Measurements from ENCODE around the gene CEP350. TPM values are rescaled to one million over a fixed set of nuclear protein-coding genes. Genes with fewer than 3 reads are reported as not detected.

The CEP350 gene
- total and polyA plus RNA-seq, 7 donors, result 3.2 to 67.6 (median 45.2) TPM

DNA sequence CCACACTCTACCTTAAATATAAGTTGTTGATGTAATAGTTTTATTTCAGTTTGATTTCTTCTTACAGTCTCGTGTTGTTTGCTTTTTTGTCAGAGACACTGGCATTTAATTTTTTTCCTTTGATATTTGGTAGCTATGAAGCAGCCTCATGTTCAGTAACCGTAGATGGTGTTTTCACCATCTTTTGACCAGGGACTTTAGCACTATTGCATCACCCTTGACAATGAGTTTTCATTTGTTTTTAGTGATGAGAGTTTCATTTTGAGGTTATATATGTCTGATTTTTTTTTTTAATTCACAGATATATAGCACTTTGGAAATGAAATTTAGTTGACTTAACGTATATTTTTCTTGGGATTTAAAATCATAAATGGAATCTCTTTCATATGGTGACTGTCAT lies 36.2 kb downstream of the CEP350 start:
- no peak for TF ChIP-seq EP300 (IDR thresholded peaks at IDR 0.05)
- TF ChIP-seq, protein P1, sequence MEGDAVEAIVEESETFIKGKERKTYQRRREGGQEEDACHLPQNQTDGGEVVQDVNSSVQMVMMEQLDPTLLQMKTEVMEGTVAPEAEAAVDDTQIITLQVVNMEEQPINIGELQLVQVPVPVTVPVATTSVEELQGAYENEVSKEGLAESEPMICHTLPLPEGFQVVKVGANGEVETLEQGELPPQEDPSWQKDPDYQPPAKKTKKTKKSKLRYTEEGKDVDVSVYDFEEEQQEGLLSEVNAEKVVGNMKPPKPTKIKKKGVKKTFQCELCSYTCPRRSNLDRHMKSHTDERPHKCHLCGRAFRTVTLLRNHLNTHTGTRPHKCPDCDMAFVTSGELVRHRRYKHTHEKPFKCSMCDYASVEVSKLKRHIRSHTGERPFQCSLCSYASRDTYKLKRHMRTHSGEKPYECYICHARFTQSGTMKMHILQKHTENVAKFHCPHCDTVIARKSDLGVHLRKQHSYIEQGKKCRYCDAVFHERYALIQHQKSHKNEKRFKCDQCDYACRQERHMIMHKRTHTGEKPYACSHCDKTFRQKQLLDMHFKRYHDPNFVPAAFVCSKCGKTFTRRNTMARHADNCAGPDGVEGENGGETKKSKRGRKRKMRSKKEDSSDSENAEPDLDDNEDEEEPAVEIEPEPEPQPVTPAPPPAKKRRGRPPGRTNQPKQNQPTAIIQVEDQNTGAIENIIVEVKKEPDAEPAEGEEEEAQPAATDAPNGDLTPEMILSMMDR (IDR thresholded peaks at IDR 0.05), result no peak
- TF ChIP-seq POLR2AphosphoS5 (IDR thresholded peaks at IDR 0.05), result no peak
- TF ChIP-seq POLR2A (IDR thresholded peaks at IDR 0.05), result no peak
- no peak overlapping the region for H3K27ac ChIP-seq
- H3K4me1 ChIP-seq, result no peaks in the 10 kb centered on the region
- intact Hi-C loops (cut with DNase I), result no loop called here
- peaks cover 0 to 58% (median 4%) of the 10 kb centered on the region in 4 donors for H3K36me3 ChIP-seq
- no peak overlapping the region for H3K4me3 ChIP-seq
- H3K27me3 ChIP-seq, result no peaks in the 10 kb centered on the region
- 92 to 93% methylated on average over 3 of the region's 3 CpGs for WGBS, 2 donors
- DNase-seq, result no peak
- H3K9me3 ChIP-seq, result no peaks in the 10 kb centered on the region

DNA sequence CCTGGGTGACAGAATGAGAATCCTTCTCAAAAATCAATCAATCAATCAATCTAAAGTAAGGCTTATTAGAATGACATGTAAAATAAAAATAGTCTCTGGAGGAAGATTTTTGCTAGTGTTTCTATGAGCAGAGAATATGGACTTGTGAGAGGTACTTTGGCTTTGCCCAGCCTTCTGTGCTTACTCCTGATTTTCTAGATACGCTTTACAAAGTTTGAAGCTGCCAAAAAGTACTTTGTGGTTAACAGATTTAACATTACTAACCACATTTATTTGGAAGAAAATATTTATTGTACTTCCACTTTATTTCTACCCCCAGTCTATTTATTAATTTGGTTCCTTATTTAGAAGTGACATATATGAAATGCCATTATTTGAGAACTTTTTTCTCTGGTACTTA lies 41.0 kb downstream of the CEP350 start:
- DNase-seq, result no peak
- WGBS, 2 donors, result 84 to 88% methylated on average over 1 of the region's 1 CpG
- no peak overlapping the region for H3K27ac ChIP-seq

DNA sequence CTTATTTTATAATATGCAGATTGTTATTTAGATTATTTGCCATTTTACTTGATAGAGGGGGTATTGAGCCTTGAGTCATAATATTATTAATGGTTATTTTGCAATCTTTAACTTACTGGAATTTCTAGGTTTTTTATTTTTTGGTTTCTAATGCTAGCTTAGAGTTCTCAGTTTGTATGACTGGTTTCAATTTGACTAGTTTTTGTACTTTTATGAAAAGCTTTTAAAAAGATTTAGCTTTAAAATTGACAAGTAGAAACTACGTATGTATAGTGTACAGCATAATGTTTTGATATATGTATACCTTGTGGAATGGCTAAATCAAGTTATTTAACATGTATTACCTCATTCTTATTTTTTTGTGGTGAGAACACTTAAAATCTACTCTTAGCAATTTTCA lies 41.5 kb downstream of the CEP350 start:
- H3K4me3 ChIP-seq, result no peak overlapping the region
- no peaks in the 10 kb centered on the region for H3K4me1 ChIP-seq
- H3K9me3 ChIP-seq, result no peaks in the 10 kb centered on the region
- peaks cover 6 to 61% (median 15%) of the 10 kb centered on the region in 4 donors for H3K36me3 ChIP-seq
- DNase-seq, result no peak
- WGBS, 2 donors, result 89 to 97% methylated on average over 1 of the region's 1 CpG
- TF ChIP-seq POLR2AphosphoS5 (IDR thresholded peaks at IDR 0.05), result no peak
- TF ChIP-seq POLR2A (IDR thresholded peaks at IDR 0.05), result no peak
- no peak for TF ChIP-seq EP300 (IDR thresholded peaks at IDR 0.05)
- TF ChIP-seq, protein P1 (IDR thresholded peaks at IDR 0.05), result no peak
- intact Hi-C loops (cut with DNase I), result no loop called here
- no peaks in the 10 kb centered on the region for H3K27me3 ChIP-seq
- H3K27ac ChIP-seq, result no peak overlapping the region

More for the DNA sequence above, 41.0 kb downstream of the CEP350 start:
- TF ChIP-seq POLR2AphosphoS5 (IDR thresholded peaks at IDR 0.05) (no peak), POLR2A (IDR thresholded peaks at IDR 0.05) (no peak), EP300 (IDR thresholded peaks at IDR 0.05) (no peak)
- TF ChIP-seq, protein P1 (IDR thresholded peaks at IDR 0.05), result no peak
- H3K4me3 ChIP-seq, result no peak overlapping the region
- intact Hi-C loops (cut with DNase I), result no loop called here
- no peaks in the 10 kb centered on the region for H3K4me1 ChIP-seq
- H3K36me3 ChIP-seq, result peaks cover 6 to 62% (median 15%) of the 10 kb centered on the region in 4 donors
- no peaks in the 10 kb centered on the region for H3K9me3 ChIP-seq
- no peaks in the 10 kb centered on the region for H3K27me3 ChIP-seq

DNA sequence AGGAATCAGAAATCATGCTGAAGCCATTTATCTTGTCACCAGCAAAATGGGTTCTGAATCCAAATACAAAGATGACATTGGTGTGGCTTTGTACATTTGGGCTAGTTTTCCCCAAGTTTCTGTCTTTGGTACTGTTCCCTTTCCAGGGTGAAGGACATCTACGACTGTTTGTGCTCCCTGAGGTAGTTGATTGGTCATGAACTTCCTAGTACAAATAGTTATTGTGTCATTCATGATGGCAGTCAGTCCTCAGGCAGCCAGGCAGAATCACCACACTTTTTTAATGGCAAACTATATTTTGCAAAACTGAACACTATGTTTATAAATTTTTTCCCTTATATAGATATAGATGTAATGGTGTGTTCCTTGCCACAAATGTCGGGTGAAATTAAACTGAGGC lies 46.0 kb downstream of the CEP350 start:
- H3K27me3 ChIP-seq, result no peaks in the 10 kb centered on the region
- H3K27ac ChIP-seq, result no peak overlapping the region
- no peak overlapping the region for H3K4me3 ChIP-seq
- peaks cover 0 to 6% (median 0%) of the 10 kb centered on the region in 4 donors for H3K4me1 ChIP-seq
- no peak for DNase-seq
- TF ChIP-seq, protein P1 (IDR thresholded peaks at IDR 0.05), result no peak
- TF ChIP-seq POLR2A (IDR thresholded peaks at IDR 0.05) (no peak), EP300 (IDR thresholded peaks at IDR 0.05) (no peak), POLR2AphosphoS5 (IDR thresholded peaks at IDR 0.05) (no peak)
- no peaks in the 10 kb centered on the region for H3K9me3 ChIP-seq
- intact Hi-C loops (cut with DNase I), result no loop called here
- 89 to 92% methylated on average over 2 of the region's 2 CpGs for WGBS, 2 donors
- H3K36me3 ChIP-seq, result peaks cover 6 to 32% (median 11%) of the 10 kb centered on the region in 4 donors

DNA sequence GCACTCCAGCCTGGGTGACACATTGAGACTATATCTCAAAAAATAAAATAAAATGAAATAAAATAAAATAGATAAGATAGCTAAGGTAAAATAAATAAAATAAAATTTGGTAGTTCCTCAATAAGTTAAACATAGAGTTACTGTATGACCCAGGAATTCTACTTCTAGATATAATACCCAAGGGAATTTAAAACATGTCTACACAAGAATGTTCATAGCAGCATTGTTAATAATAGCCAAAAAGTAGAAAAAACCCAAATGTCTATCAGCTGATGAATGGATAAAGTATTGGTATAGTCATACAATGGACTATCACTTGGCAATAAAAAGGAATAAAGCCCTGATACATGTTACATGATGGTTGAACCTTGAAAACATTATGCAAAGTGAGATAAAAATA lies 47.8 kb downstream of the CEP350 start:
- no peak overlapping the region for H3K4me3 ChIP-seq
- H3K36me3 ChIP-seq, result peaks cover 0 to 31% (median 7%) of the 10 kb centered on the region in 4 donors
- no peak for DNase-seq
- no peaks in the 10 kb centered on the region for H3K27me3 ChIP-seq
- H3K27ac ChIP-seq, result no peak overlapping the region
- no peaks in the 10 kb centered on the region for H3K9me3 ChIP-seq
- peaks cover 0 to 6% (median 0%) of the 10 kb centered on the region in 4 donors for H3K4me1 ChIP-seq
- no peak for TF ChIP-seq POLR2A (IDR thresholded peaks at IDR 0.05)
- TF ChIP-seq POLR2AphosphoS5 (IDR thresholded peaks at IDR 0.05), result no peak
- TF ChIP-seq, protein P1 (IDR thresholded peaks at IDR 0.05), result no peak
- no peak for TF ChIP-seq EP300 (IDR thresholded peaks at IDR 0.05)
- intact Hi-C loops (cut with DNase I), result no loop called here
